Measurements from ENCODE around the gene RSPO4.
A peak's percentile ranks its signal among the peaks of the same experiment; 100 is the strongest.
"Not testable (repeated sequence)": the region's sequence is repeated elsewhere in the genome, so short reads cannot be mapped to it uniquely, and the experiment has no call there.

The RSPO4 gene

GRCh38 chr20:1003920-1004697 lies 2.0 kb upstream of the RSPO4 start:
- no peak for DNase-seq

- no peak for DNase-seq
These were observed 811 bp upstream of the RSPO4 start for GRCh38 chr20:1002682-1003561.

- no peak for DNase-seq
These were observed 995 bp downstream of the RSPO4 start for GRCh38 chr20:1001116-1001515.

- no peak for DNase-seq
These were observed 3.8 kb downstream of the RSPO4 start for GRCh38 chr20:998231-998830.

DNA sequence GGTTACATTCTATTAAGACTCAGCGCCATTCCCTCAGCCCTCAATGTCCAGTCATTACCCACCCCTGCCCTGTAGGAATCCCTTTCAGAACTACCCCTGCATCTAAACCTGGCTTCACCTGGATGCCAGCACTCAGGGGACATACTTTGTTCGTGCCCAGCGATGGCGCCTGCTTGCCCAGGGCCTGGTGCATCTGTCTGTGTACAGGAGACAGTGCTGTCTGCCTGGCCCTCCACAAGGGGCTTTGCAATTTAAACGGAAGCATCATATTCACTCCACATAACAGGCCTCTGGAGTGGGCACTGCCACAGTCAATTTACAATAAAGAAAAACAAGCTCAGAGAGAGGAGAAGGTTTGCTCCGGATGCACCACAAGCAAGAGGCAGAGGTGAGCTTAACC lies 4.6 kb downstream of the RSPO4 start:
- DNase-seq, result no peak

- DNase-seq, result no peak
These were observed 5.1 kb downstream of the RSPO4 start for GRCh38 chr20:997016-997415.

- no peak for DNase-seq
These were observed 6.9 kb downstream of the RSPO4 start for GRCh38 chr20:995170-995569.

- DNase-seq, result no peak
These were observed 9.1 kb downstream of the RSPO4 start for GRCh38 chr20:992801-993535.

GRCh38 chr20:991850-992249 lies 10.3 kb downstream of the RSPO4 start:
- DNase-seq, result no peak

GRCh38 chr20:990293-990959 lies 11.7 kb downstream of the RSPO4 start:
- no peak for DNase-seq

DNA sequence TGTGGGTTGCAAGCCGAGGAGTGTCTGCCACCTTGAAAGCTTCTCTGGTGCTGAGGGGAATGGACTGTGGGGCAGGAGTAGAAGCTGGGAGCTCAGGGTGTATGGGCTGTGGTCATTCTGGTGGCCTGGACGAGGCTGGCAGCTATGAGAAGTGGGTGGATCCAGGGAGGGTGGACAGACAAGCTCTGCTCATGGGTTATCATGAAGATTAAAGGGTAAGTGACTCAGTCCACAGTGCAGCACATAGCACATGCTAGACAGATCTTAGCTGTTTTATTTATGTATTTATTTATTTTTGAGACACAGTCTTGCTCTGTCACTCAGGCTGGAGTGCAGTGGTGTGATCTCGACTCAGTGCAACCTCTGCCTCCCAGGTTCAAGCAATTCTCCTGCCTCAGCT lies 13.8 kb downstream of the RSPO4 start:
- no peak for DNase-seq

DNA sequence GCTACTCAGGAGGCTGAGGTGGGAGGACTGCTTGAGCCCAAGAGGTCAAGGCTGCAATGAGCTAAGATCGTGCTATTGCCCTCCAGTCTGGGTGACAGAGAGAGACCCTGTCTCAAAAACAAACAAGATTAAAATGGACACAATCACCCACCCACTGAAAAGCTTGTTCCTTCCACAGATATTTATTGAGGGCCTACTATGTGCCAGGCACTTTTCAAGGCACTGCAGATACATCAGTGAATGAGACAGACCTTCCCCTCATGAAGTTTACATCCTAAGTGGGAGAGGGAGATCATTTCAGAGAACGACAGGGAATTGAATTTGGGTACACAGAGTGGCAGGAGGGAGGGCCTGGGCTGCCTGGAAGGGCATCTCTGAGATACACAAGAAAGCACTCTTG lies 14.4 kb downstream of the RSPO4 start:
- no peak for DNase-seq

GRCh38 chr20:986733-987355 lies 15.3 kb downstream of the RSPO4 start:
- DNase-seq, result no peak

DNA sequence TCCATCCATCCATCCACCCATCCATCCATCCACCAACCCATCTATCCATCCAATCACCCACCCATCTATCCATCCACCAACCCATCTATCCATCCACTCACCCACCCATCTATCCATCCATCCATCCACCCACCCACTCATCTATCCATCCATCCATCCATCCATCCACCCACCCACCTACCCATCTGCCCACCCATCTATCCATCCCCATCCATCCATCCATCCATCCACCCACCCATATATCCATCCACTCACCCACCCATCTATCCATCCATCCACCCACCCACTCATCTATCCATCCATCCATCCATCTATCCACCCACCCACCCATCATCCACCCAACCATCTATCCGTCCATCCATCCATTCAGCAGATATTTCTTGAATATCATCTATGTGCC lies 17.1 kb downstream of the RSPO4 start:
- DNase-seq, result not testable (repeated sequence)

- no peak for DNase-seq
These were observed 19.4 kb downstream of the RSPO4 start for GRCh38 chr20:982754-983153.

DNA sequence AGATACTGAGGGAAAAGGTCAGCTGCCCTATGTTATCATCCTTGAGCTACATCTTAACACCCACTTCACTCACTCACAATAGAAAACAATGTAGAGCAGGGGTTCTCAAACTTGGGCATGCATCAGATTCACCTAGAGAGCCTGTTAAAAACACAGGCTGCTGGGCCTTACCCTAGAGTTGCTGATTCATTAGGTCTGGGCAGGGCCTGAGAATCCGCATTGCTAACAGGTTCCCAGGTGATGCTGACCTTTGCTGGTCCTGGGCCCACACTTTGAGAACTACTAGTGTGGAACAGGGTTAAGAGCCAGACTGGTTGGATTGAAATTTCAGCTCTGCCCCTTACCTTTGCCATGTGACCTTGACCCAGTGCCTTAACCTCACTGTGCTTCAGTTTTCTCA lies 25.1 kb downstream of the RSPO4 start:
- no peak for DNase-seq

GRCh38 chr20:976033-976432 lies 26.1 kb downstream of the RSPO4 start:
- no peak for DNase-seq

GRCh38 chr20:973785-974194 lies 28.3 kb downstream of the RSPO4 start:
- DNase-seq, result peak in 1 of 2 experiments; percentile 8

DNA sequence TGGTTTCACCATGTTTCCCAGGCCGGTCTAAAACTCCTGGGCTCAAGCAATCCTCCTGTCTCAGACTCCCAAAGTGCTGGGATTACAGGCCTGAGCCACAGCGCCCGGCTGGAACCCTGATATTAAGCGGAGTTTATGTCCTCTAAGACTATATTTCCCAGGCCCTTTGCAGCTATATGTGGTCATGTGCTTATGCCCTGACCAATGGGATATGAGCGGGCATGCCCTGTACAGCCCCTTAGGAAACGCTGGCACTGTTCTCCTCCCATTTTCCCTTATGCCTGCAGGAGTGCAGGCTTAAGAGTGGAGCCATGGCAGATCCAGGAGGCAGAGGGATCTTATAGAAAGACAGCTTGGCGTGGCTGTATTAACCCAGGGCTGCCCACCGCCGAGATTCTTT lies 29.9 kb downstream of the RSPO4 start:
- no peak for DNase-seq

DNA sequence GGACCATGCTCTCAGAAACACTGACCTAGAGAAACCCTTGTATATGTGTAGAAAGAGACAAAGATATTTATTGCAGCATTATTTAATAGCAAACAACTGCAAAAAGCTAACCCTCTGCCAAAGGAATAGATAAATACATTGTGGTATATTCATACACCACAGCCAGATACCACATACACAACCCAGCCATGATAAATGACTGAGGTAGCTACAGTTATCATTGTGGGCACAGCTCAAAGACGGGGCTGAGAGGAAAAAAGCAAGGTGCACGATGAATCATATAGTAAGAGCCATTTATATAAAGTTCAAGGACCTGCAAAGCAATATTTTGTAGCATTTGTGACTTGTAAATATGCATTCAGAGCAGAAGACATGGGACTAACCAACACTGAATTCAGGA lies 30.8 kb downstream of the RSPO4 start:
- DNase-seq, result no peak

DNA sequence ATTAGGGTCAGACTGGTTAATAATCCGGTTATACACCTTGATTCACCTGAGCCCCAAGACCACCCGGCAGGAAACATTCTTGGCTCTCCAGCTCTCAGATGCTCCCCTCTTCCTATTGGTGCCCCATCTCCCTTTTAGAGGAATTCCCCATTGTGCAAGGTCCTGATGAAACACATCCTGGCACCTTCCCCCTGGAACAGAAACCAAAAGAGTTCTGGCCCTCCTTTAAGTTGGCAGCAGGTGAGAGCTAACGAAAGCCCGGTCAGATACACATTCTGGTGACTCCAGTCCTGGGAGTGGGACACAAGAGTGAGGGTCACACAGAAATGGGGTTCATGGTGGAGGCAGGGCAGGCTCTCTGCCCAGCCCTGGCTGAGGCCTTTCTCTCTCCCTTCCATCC lies 32.2 kb downstream of the RSPO4 start:
- DNase-seq, result no peak

Measured in NCI-H2081 (cell line).